ENCODE measurements around the gene LCP1.

The LCP1 gene

GRCh38 chr13:46136688-46137087 is 45.3 kb downstream of the LCP1 start:
- Histone ChIP-seq H3K27ac (ENCODE audit: extremely low read depth, low read depth, low read length) (no peak overlapping the region), H3K9me3 (ENCODE audit: control insufficient read depth, insufficient read depth, low read depth, low read length) (no peaks in the 10 kb centered on the region), H3K4me3 (ENCODE audit: low read depth, low read length) (no peak overlapping the region), H3K36me3 (ENCODE audit: control insufficient read depth in 2 of 2, insufficient read depth in 1 of 2, low read length in 2 of 2) (peaks cover 0 to 48% of the 10 kb centered on the region in 2 experiments; a peak in 2 of 3 replicates), H3K4me1 (ENCODE audit: control insufficient read depth, insufficient read depth, low read length) (no peaks in the 10 kb centered on the region; the same call in 1 of the 2 replicates)
- ChIA-PET POLR2A (no interaction called here), CTCF (interaction anchor here (0.6 to 1.3 kb wide), 2 partner anchors 10 to 581 kb away, joined by 3 to 5 read pairs; no protein-coding TSS in a partner anchor)
- TF ChIP-seq ZNF510 (tag by site-specific recombination; IDR thresholded peaks at IDR 0.05; ENCODE audit: insufficient replicate concordance) (no peak), ZBTB1 (tag by site-specific recombination; IDR thresholded peaks at IDR 0.05) (no peak), ZNF132 (tag by site-specific recombination; IDR thresholded peaks at IDR 0.05; ENCODE audit: borderline replicate concordance) (no peak), ZNF624 (tag by site-specific recombination; IDR thresholded peaks at IDR 0.05) (no peak), FEZF1 (tag by site-specific recombination; IDR thresholded peaks at IDR 0.05) (no peak), ZFP69B (tag by site-specific recombination; IDR thresholded peaks at IDR 0.05) (no peak), ZNF398 (tag by site-specific recombination; IDR thresholded peaks at IDR 0.05) (no peak), ZNF174 (tag by site-specific recombination; IDR thresholded peaks at IDR 0.05) (no peak), ZEB2 (tag by site-specific recombination; IDR thresholded peaks at IDR 0.05) (no peak), GLIS2 (tag by site-specific recombination; IDR thresholded peaks at IDR 0.05) (no peak), TCF7L2 (IDR thresholded peaks at IDR 0.05; ENCODE audit: borderline replicate concordance, low read depth, low read length) (no peak), SCRT2 (tag by site-specific recombination; IDR thresholded peaks at IDR 0.05) (no peak), KLF7 (tag by site-specific recombination; IDR thresholded peaks at IDR 0.05; ENCODE audit: borderline replicate concordance) (no peak), ZNF521 (tag by site-specific recombination; IDR thresholded peaks at IDR 0.05) (no peak), KLF9 (tag by site-specific recombination; IDR thresholded peaks at IDR 0.05; ENCODE audit: low read depth) (no peak), ZNF140 (tag by site-specific recombination; IDR thresholded peaks at IDR 0.05) (no peak), ZNF114 (tag by site-specific recombination; IDR thresholded peaks at IDR 0.05) (no peak)

- Histone ChIP-seq H3K27ac (ENCODE audit: extremely low read depth, low read depth, low read length) (no peak overlapping the region), H3K4me1 (ENCODE audit: control insufficient read depth, insufficient read depth, low read length) (no peaks in the 10 kb centered on the region; the same call in 1 of the 2 replicates), H3K4me3 (ENCODE audit: low read depth, low read length) (no peak overlapping the region), H3K36me3 (ENCODE audit: control insufficient read depth in 2 of 2, insufficient read depth in 1 of 2, low read length in 2 of 2) (peaks cover 0 to 52% of the 10 kb centered on the region in 2 experiments; a peak in 1 of 3 replicates), H3K9me3 (ENCODE audit: control insufficient read depth, insufficient read depth, low read depth, low read length) (no peaks in the 10 kb centered on the region)
- TF ChIP-seq ZBTB17 (tag by site-specific recombination; IDR thresholded peaks at IDR 0.05), result peak; percentile 52; the same call in 1 of the 2 replicates
- peak; percentile 55; the same call in 1 of the 2 replicates for TF ChIP-seq ZNF121 (tag by site-specific recombination; IDR thresholded peaks at IDR 0.05)
- TF ChIP-seq ZSCAN4 (tag by site-specific recombination; IDR thresholded peaks at IDR 0.05), result peak; percentile 59; the same call in 1 of the 2 replicates
- no peak for TF ChIP-seq ZNF514 (tag by site-specific recombination; IDR thresholded peaks at IDR 0.05)
- TF ChIP-seq ZNF391 (tag by site-specific recombination; IDR thresholded peaks at IDR 0.05; ENCODE audit: borderline replicate concordance, low read depth), result no peak
- TF ChIP-seq ZNF544 (tag by site-specific recombination; IDR thresholded peaks at IDR 0.05), result no peak
- TF ChIP-seq SP7 (tag by site-specific recombination; IDR thresholded peaks at IDR 0.05), result peak; percentile 50; the same call in 1 of the 2 replicates
- TF ChIP-seq ZNF362 (tag by site-specific recombination; IDR thresholded peaks at IDR 0.05), result peak; percentile 59; the same call in 1 of the 2 replicates
- no peak for TF ChIP-seq ZNF76 (tag by site-specific recombination; IDR thresholded peaks at IDR 0.05; ENCODE audit: borderline replicate concordance, low read depth)
- peak; percentile 91 for TF ChIP-seq PRDM1 (tag by site-specific recombination; IDR thresholded peaks at IDR 0.05)
- no peak for TF ChIP-seq ZNF660 (tag by site-specific recombination; IDR thresholded peaks at IDR 0.05)
- peak; percentile 59; the same call in 1 of the 2 replicates for TF ChIP-seq ZNF600 (tag by site-specific recombination; IDR thresholded peaks at IDR 0.05)
- CTCF ChIA-PET, result interaction anchor here (0.7 kb wide), 1 partner anchor 83 kb away, joined by 4 read pairs; no protein-coding TSS in a partner anchor
- POLR2A ChIA-PET, result interaction anchor here (0.6 kb wide), 1 partner anchor 15 kb away, joined by 4 read pairs; no protein-coding TSS in a partner anchor
Measured at GRCh38 chr13:46134961-46135522, 46.9 kb downstream of the LCP1 start.
